OCI-LY1 (cell line): ENCODE measurements around the gene C15orf62.

Experiments
- H2AFZ ChIP-seq: fragments of 200-600 bp; sonication (generic), shearing (Covaris generic); 2 replicates; pipeline ENCODE4 v1.6.0; 2014; ENCODE audit warnings: antibody characterized with exemption, mild to moderate bottlenecking, low read length
- H3F3A ChIP-seq: fragments of 200-600 bp; sonication (generic), shearing (Covaris generic); 2 replicates; pipeline ENCODE4 v1.6.0; 2014; ENCODE audit warnings: mild to moderate bottlenecking, antibody characterized with exemption, low read length, moderate library complexity; ENCODE audit not compliant: insufficient read depth
- H3K27ac ChIP-seq: fragments of 200-600 bp; sonication (generic); 2 replicates; pipeline ENCODE4 v1.5.1; 2014; ENCODE audit warnings: low read length, mixed run types, mild to moderate bottlenecking, low read depth; ENCODE audit not compliant: poor library complexity, severe bottlenecking
- H3K27me3 ChIP-seq: fragments of 200-600 bp; sonication (generic); 2 replicates; pipeline ENCODE4 v1.6.0; 2014; ENCODE audit warnings: antibody characterized with exemption, mild to moderate bottlenecking, low read length, moderate library complexity; ENCODE audit not compliant: insufficient read depth
- H3K36me3 ChIP-seq: fragments of 200-600 bp; sonication (generic); 2 replicates; pipeline ENCODE4 v1.6.1; 2014; ENCODE audit warnings: mild to moderate bottlenecking, antibody characterized with exemption, low read length, moderate library complexity, mixed read lengths; ENCODE audit not compliant: insufficient read depth
- H3K4me1 ChIP-seq: fragments of 200-600 bp; sonication (generic); 2 replicates; pipeline ENCODE4 v1.5.1; 2014; ENCODE audit warnings: mild to moderate bottlenecking, low read length, moderate library complexity; ENCODE audit not compliant: insufficient read depth, severe bottlenecking
- H3K4me2 ChIP-seq: fragments of 200-600 bp; sonication (generic), shearing (Covaris generic); 2 replicates; pipeline ENCODE4 v1.6.1; 2014; ENCODE audit warnings: low read length
- H3K4me3 ChIP-seq: fragments of 200-600 bp; sonication (generic); 2 replicates; pipeline ENCODE4 v1.5.1; 2014; ENCODE audit warnings: low read length, low read depth, mild to moderate bottlenecking, mixed read lengths; ENCODE audit not compliant: poor library complexity, severe bottlenecking
- H3K79me2 ChIP-seq: fragments of 200-600 bp; shearing (Covaris generic); 2 replicates; pipeline ENCODE4 v1.6.1; 2016; ENCODE audit warnings: mixed run types, low read length, mixed read lengths; ENCODE audit not compliant: insufficient read depth
- H3K9ac ChIP-seq: fragments of 200-600 bp; sonication (generic), shearing (Covaris generic); 2 replicates; pipeline ENCODE4 v1.6.1; 2014; ENCODE audit warnings: mild to moderate bottlenecking, low read length, mixed read lengths
- H3K9me2 ChIP-seq: fragments of 200-600 bp; sonication (generic), shearing (Covaris generic); 2 replicates; pipeline ENCODE4 v1.6.1; 2014; ENCODE audit warnings: low read depth, mild to moderate bottlenecking, low read length, mixed read lengths
- H3K9me3 ChIP-seq: fragments of 200-600 bp; shearing (Covaris generic); 2 replicates; pipeline ENCODE4 v1.6.1; 2014; ENCODE audit warnings: low read length, mixed read lengths
- H4K20me1 ChIP-seq: fragments of 200-600 bp; sonication (generic), shearing (Covaris generic); 2 replicates; pipeline ENCODE4 v1.6.0; 2016; ENCODE audit warnings: mild to moderate bottlenecking, low read length; ENCODE audit not compliant: insufficient read depth
- EZH2 ChIP-seq: fragments of 200-600 bp; sonication (generic), shearing (Covaris generic); IDR thresholded peaks from 2 replicates; pipeline ENCODE4 v1.8.0; 2017; ENCODE audit warnings: borderline replicate concordance, mixed run types, mild to moderate bottlenecking, antibody characterized with exemption, low read length, moderate library complexity, mixed read lengths
- TF ChIP-seq, protein P1 (sequence below): fragments of 200-600 bp; sonication (generic), shearing (Covaris generic); IDR thresholded peaks from 2 replicates; pipeline ENCODE4 v1.5.1; 2017; ENCODE audit warnings: mild to moderate bottlenecking, antibody characterized with exemption, low read length, moderate library complexity, mixed read lengths

Gene C15orf62

DNA sequence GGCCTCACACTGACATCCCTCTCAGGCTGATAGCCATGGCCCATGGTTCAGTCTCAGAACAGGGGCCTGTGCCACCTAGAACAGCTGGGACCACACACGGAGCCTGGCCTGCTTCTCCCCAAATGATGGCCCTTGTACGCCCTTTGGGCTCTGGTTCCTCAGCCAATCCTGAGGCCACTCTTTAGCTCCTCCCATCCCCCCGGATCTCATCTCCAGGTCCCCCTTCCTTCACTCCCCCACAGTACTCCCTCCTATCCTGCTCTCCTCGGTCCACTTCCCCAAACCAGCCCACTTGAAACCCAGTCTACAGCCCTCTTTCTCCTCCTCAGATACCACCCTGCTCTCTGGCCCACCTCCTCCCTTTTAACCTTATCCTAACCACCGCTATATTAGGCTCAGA is 19.3 kb downstream of the C15orf62 start:
- H3K27ac ChIP-seq = no peak overlapping the region
- no peaks in the 10 kb centered on the region for H3K79me2 ChIP-seq
- TF ChIP-seq, protein P1, sequence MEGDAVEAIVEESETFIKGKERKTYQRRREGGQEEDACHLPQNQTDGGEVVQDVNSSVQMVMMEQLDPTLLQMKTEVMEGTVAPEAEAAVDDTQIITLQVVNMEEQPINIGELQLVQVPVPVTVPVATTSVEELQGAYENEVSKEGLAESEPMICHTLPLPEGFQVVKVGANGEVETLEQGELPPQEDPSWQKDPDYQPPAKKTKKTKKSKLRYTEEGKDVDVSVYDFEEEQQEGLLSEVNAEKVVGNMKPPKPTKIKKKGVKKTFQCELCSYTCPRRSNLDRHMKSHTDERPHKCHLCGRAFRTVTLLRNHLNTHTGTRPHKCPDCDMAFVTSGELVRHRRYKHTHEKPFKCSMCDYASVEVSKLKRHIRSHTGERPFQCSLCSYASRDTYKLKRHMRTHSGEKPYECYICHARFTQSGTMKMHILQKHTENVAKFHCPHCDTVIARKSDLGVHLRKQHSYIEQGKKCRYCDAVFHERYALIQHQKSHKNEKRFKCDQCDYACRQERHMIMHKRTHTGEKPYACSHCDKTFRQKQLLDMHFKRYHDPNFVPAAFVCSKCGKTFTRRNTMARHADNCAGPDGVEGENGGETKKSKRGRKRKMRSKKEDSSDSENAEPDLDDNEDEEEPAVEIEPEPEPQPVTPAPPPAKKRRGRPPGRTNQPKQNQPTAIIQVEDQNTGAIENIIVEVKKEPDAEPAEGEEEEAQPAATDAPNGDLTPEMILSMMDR = no peak
- TF ChIP-seq EZH2 = no peak
- no peak overlapping the region for H2AFZ ChIP-seq
- no peaks in the 10 kb centered on the region for H3K9me3 ChIP-seq
- H3K9me2 ChIP-seq = no peaks in the 10 kb centered on the region
- H4K20me1 ChIP-seq = no peaks in the 10 kb centered on the region
- H3K4me3 ChIP-seq = no peak overlapping the region
- H3K36me3 ChIP-seq = peaks cover 11% of the 10 kb centered on the region; the same call in 1 of the 2 replicates
- no peak overlapping the region for H3K9ac ChIP-seq
- H3K4me2 ChIP-seq = no peak overlapping the region
- H3F3A ChIP-seq = no peaks in the 10 kb centered on the region
- peaks cover 11% of the 10 kb centered on the region for H3K4me1 ChIP-seq
- H3K27me3 ChIP-seq = no peaks in the 10 kb centered on the region

DNA sequence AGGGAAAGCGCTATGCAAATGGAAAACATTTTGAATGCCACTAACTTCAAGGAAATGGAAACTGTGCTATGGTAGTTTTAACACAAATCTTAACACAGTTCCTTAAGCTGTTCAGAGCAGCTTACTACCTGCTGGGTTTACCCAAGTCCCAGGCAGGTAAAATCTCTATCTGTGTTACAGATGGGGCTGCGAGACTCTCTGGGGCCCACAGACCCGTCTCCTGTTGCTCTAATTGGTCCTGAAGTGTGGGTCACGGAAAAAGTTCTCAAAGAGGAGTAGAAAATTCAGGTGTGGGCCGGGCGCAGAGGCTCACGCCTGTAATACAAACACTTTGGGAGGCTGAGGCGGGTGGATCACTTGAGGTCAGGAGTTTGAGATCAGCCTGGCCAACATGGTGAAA is 20.2 kb downstream of the C15orf62 start:
- Histone ChIP-seq H3F3A (no peaks in the 10 kb centered on the region), H3K79me2 (no peaks in the 10 kb centered on the region), H3K4me2 (no peak overlapping the region), H3K9me2 (no peaks in the 10 kb centered on the region), H3K9me3 (no peaks in the 10 kb centered on the region), H4K20me1 (no peaks in the 10 kb centered on the region), H3K4me1 (peaks cover 11% of the 10 kb centered on the region), H3K27ac (no peak overlapping the region), H2AFZ (no peak overlapping the region), H3K4me3 (no peak overlapping the region), H3K36me3 (peaks cover 11% of the 10 kb centered on the region; the same call in 1 of the 2 replicates), H3K9ac (no peak overlapping the region), H3K27me3 (no peaks in the 10 kb centered on the region)
- no peak for TF ChIP-seq EZH2
- TF ChIP-seq, protein P1 = no peak

DNA sequence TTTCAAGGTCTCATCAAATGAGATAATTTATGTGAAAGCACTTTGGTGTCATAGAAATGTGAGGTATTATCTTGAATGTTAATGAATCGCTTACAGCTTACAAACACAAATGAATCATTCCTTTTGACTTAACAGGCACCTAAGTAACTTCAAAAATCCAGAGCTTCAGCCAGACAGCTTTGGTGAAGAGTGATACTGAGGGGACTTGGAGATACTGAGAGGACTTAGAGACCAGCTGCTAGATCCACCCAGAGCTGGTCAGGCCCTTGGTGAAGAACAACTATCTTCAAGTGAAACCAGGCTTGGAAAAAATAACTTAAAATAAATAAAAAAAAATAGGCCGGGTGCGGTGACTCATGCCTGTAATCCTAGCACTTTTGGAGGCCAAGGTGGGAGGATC is 20.9 kb downstream of the C15orf62 start:
- Histone ChIP-seq H3K79me2 (no peaks in the 10 kb centered on the region), H3K9me2 (no peaks in the 10 kb centered on the region), H3K9me3 (no peaks in the 10 kb centered on the region), H3F3A (no peaks in the 10 kb centered on the region), H3K4me2 (no peak overlapping the region), H3K4me1 (peaks cover 11% of the 10 kb centered on the region), H3K36me3 (peaks cover 11% of the 10 kb centered on the region; the same call in 1 of the 2 replicates), H2AFZ (no peak overlapping the region), H3K9ac (no peak overlapping the region), H4K20me1 (no peaks in the 10 kb centered on the region), H3K27me3 (no peaks in the 10 kb centered on the region), H3K27ac (no peak overlapping the region), H3K4me3 (no peak overlapping the region)
- TF ChIP-seq, protein P1 = no peak
- no peak for TF ChIP-seq EZH2
